Astrocyte of the cerebellum (primary cell): Measurements from ENCODE around the gene GADD45B.
"Not testable (repeated sequence)": the region's sequence is repeated elsewhere in the genome, so short reads cannot be mapped to it uniquely, and the experiment has no call there.

Experiments used
- DNase-seq: peaks from one replicate; pipeline ENCODE4 v3.0.0-alpha.2; 2011; ENCODE audit warnings: low read depth
- H3K4me3 ChIP-seq: 2 replicates; pipeline ENCODE4 v1.5.1; 2011; ENCODE audit warnings: mild to moderate bottlenecking, low read depth, low read length, moderate library complexity
- CTCF ChIP-seq: IDR thresholded peaks from 2 replicates; pipeline ENCODE4 v1.5.1; 2012; ENCODE audit warnings: low read length, low read depth, moderate library complexity, mild to moderate bottlenecking; ENCODE audit errors: missing control alignments
- in situ Hi-C: cut with HindIII; loops from 2 replicates; pipeline ENCODE4 v1.10.0; 2017; ENCODE audit warnings: low sequenced_read_pairs

The GADD45B gene

DNA sequence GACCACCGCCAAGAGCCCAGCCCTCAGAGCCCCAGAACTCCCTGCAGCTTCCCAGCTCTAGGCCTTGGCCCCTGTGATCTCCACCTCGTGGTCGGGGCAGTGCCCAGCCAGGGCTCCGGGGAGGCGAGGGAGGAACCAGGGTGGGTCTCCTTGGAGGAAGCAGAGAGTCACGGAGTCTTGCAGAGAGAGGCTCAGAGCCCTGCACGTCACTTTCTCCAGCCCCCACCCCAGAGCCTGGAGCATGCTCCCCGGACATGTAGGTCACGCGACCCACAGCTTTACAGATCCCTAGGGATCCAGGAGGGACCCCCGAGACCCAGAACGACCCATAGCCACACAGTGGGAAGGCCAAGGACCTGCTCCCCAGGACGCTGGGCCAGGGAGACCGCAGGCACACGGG lies 11.9 kb downstream of the GADD45B start:
- no peak for TF ChIP-seq CTCF
- DNase-seq: no peak
- in situ Hi-C loops: no loop called here
- no peak overlapping the region for H3K4me3 ChIP-seq

- peak overlapping the region; percentile 29 for H3K4me3 ChIP-seq
- TF ChIP-seq CTCF: no peak
- no peak for DNase-seq
- in situ Hi-C loops: no loop called here
Observed at GRCh38 chr19:2488405-2488941, 12.5 kb downstream of the GADD45B start.

- DNase-seq: no peak
- TF ChIP-seq CTCF: no peak
- in situ Hi-C loops: no loop called here
- H3K4me3 ChIP-seq: peak overlapping the region; percentile 29
Observed at GRCh38 chr19:2488942-2489731, 13.2 kb downstream of the GADD45B start.

DNA sequence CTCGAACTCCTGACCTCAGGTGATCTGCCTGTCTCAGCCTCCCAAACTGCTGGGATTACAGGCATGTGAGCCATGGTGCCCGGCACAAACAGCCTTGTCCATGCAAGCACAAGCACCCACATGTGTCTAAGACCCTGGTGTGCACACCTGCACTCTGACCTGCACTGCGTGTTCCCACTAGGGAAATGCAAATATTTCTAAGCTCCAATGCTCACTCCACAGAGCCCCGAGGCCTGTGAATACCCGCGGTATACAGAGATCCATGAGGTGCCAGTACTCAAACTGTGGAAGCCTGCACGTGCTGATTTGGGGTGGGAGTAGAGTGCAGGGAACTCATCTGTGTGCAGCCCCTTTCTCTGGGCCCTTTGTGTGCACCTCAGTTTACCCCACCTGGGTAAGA lies 14.7 kb downstream of the GADD45B start:
- H3K4me3 ChIP-seq: no peak overlapping the region
- TF ChIP-seq CTCF: no peak
- DNase-seq: no peak
- in situ Hi-C loops: no loop called here

GRCh38 chr19:2491130-2491801 lies 15.3 kb downstream of the GADD45B start:
- TF ChIP-seq CTCF: no peak
- in situ Hi-C loops: no loop called here
- peak; percentile 66 for DNase-seq
- H3K4me3 ChIP-seq: no peak overlapping the region

- in situ Hi-C loops: no loop called here
- no peak overlapping the region for H3K4me3 ChIP-seq
- no peak for TF ChIP-seq CTCF
- no peak for DNase-seq
Observed at GRCh38 chr19:2492870-2493269, 16.9 kb downstream of the GADD45B start.

- H3K4me3 ChIP-seq, DNase-seq, in situ Hi-C loops: not testable (repeated sequence)
Observed at GRCh38 chr19:2493448-2493847, 17.5 kb downstream of the GADD45B start.
